ENCODE measurements around the gene SIX6.

GRCh38 chr14:60490270-60490669 is 18.7 kb upstream of the SIX6 start:
- no peak for TF ChIP-seq CTCF (IDR thresholded peaks at IDR 0.05)
- no peak for TF ChIP-seq POLR2A (IDR thresholded peaks at IDR 0.05)
